Kidney (tissue), 14 donors: ENCODE measurements around the gene DNAJC1. TPM values are rescaled to one million over a fixed set of nuclear protein-coding genes. Genes with fewer than 3 reads are reported as not detected.

Experiments
- DNase-seq, 5 donors: peaks; one replicate each; pipeline ENCODE4 v3.0.0-alpha.2; 2013 to 2020
- FAIRE-seq: peaks from 2 replicates; lab custom pipeline; 2012; peaks lifted over from hg19 to GRCh38; lab: Jason Lieb, UNC
- H3K27ac ChIP-seq, 2 donors: one replicate each; pipeline ENCODE4 v1.7.0; 2013; ENCODE audit warnings: low read depth in 2 of 2, low read length in 2 of 2, inconsistent platforms in 1 of 2
- H3K27me3 ChIP-seq: one replicate; pipeline ENCODE4 v1.7.1; 2013; ENCODE audit warnings: low read length, inconsistent platforms; ENCODE audit not compliant: control insufficient read depth, insufficient read depth
- H3K36me3 ChIP-seq, 3 donors: one replicate each; pipeline versions ENCODE4 v1.7.0 to v1.7.1; 2013; ENCODE audit warnings: low read length in 3 of 3, control low read depth in 1 of 3, inconsistent platforms in 1 of 3; ENCODE audit not compliant: insufficient read depth in 3 of 3, control insufficient read depth in 2 of 3
- H3K4me1 ChIP-seq, 3 donors: one replicate each; pipeline versions ENCODE4 v1.7.0 to v1.7.1; 2013; ENCODE audit warnings: low read length in 3 of 3, inconsistent platforms in 1 of 3, low read depth in 1 of 3; ENCODE audit not compliant: control insufficient read depth in 2 of 3, insufficient read depth in 2 of 3
- H3K4me3 ChIP-seq, 3 donors: one replicate each; pipeline versions ENCODE4 v1.7.0 to v1.8.1; 2013; ENCODE audit warnings: low read length in 3 of 3, control low read depth in 1 of 3, inconsistent platforms in 1 of 3
- H3K9ac ChIP-seq, 3 donors: one replicate each; pipeline versions ENCODE4 v1.7.0 to v1.7.1; 2013; ENCODE audit warnings: low read length in 3 of 3, control low read depth in 1 of 3, inconsistent platforms in 1 of 3
- H3K9me3 ChIP-seq, 3 donors: one replicate each; pipeline versions ENCODE4 v1.7.0 to v1.7.1; 2013; ENCODE audit warnings: low read length in 3 of 3, control low read depth in 1 of 3, inconsistent platforms in 1 of 3; ENCODE audit not compliant: control insufficient read depth in 2 of 3, insufficient read depth in 1 of 3
- intact Hi-C: fragments of 100-400 bp; cut with DNase I; formaldehyde crosslinking; loops from one replicate; pipeline ENCODE4 v1.11.1; 2022
- polyA plus RNA-seq: library from polyadenylated mRNA; stranded (reverse); fragments of 350-450 nt; fragmentation: Illumina TruSeq; extraction: RNeasy Lipid Tissue Mini Kit (QIAGEN cat#74804); gene quantifications from one replicate; pipeline ENCODE4 v1.2.3, GENCODE V29; 2014; ENCODE audit warnings: low read depth, low replicate concordance; ENCODE audit not compliant: insufficient read depth
- total RNA-seq: library from RNA; stranded (reverse); fragmentation: NEBNext Ultra II Directional; extraction: Animal tissue kit (Norgen Biotek cat#: 25700); gene quantifications from one replicate; pipeline ENCODE4 v1.2.1, GENCODE V29; 2021
- TF ChIP-seq, protein P1 (sequence below): IDR thresholded peaks from 3 replicates; pipeline ENCODE4 v1.5.1; 2012; ENCODE audit warnings: mild to moderate bottlenecking, moderate library complexity, borderline replicate concordance; ENCODE audit not compliant: insufficient read depth; ENCODE audit errors: extremely low read depth
- donor health status: control.
- donor health status: control.
- donor health status: control.
- donor health status: control.
- donor health status: control.
- donor health status: DM: yes; HTN: yes; CAD: no.
- donor health status: Normal renal cell carcinoma (clear cell type).

Gene DNAJC1
- total and polyA plus RNA-seq, 2 donors from 2014 or later = 33.4 to 34.8 TPM

DNA sequence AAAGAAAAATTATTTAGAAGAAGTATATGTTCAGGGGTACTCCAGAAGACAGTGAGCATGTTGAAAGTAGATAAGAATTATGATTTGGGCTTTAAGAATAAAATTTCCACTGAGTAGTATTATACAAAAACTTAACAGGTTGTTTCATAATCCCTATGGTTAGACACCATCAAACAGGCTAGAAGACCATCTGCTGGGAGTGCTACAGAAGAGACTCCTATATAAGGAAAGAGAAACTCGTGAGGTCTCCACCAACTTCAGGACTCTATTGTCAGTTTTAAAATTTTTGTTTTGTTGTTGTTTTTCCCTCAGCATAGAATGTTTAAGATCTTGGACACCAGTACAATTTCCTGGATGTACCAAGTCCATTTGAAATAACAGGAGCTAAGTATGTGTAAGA is 13.1 kb downstream of the DNAJC1 start:
- TF ChIP-seq, protein P1, sequence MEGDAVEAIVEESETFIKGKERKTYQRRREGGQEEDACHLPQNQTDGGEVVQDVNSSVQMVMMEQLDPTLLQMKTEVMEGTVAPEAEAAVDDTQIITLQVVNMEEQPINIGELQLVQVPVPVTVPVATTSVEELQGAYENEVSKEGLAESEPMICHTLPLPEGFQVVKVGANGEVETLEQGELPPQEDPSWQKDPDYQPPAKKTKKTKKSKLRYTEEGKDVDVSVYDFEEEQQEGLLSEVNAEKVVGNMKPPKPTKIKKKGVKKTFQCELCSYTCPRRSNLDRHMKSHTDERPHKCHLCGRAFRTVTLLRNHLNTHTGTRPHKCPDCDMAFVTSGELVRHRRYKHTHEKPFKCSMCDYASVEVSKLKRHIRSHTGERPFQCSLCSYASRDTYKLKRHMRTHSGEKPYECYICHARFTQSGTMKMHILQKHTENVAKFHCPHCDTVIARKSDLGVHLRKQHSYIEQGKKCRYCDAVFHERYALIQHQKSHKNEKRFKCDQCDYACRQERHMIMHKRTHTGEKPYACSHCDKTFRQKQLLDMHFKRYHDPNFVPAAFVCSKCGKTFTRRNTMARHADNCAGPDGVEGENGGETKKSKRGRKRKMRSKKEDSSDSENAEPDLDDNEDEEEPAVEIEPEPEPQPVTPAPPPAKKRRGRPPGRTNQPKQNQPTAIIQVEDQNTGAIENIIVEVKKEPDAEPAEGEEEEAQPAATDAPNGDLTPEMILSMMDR = no peak
- no peak overlapping the region for H3K27ac ChIP-seq
- intact Hi-C loops = no loop called here

DNA sequence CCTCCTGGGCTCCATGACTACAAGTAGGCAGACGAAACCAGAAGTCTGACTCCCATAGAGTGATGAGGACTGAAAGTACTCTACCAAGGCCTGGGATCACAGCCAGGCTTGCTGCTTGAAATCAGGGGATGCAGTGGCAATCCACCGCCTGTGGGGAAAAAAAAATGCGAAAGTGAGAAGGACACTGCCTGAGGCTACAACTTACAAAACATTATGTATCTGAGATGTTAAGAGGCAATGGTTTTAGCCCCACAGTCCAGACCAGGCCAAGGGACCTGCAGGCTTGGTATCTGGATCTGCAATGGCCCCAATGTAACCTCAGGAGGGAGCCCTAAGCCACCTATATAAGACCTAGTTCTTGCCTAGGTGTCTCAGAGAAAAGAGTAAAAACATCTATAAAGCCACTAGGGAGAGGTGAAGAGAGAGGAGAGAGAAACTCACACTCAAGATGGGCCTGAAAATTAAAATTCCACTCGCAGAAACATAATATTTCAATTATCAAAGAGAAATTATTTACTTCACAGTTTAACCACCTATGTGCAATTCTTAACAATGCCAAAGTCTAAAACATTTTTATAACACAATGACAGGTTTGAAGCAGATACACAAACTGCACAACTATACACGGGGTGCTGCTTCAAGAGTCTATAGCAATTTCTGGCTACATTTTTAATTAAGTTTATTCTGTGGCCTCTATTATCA is 13.9 kb downstream of the DNAJC1 start:
- intact Hi-C loops = no loop called here
- no peak overlapping the region for H3K27ac ChIP-seq
- H3K9ac ChIP-seq = no peak overlapping the region

More for the DNA sequence above, 13.1 kb downstream of the DNAJC1 start:
- H3K4me3 ChIP-seq = no peak overlapping the region
- H3K9me3 ChIP-seq = no peaks in the 10 kb centered on the region
- no peaks in the 10 kb centered on the region for H3K36me3 ChIP-seq
- FAIRE-seq (no peak), DNase-seq (no peak)
- no peaks in the 10 kb centered on the region for H3K27me3 ChIP-seq
- no peak overlapping the region for H3K9ac ChIP-seq
- peaks cover 0 to 3% (median 0%) of the 10 kb centered on the region in 3 donors for H3K4me1 ChIP-seq

DNA sequence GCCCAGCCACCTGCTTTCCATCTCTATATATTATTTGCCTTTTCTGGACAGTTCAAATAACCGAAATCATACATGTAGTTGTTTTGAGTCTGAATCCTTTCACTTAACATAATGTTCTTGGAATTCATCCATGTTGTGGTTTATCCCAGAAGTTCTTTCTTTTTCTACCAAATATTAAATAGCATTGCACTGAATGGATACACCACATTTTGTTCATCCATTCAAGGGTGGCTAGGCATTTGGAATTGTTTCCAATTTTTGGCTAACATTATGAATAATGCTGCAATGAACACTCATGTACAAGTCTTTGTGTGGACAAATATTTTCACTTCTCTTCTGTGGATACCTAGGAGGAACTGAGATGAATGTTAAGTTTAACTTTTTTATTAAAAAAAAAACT is 18.0 kb downstream of the DNAJC1 start:
- intact Hi-C loops = no loop called here
- H3K4me3 ChIP-seq = no peak overlapping the region
- no peak for FAIRE-seq

More for the DNA sequence above, 13.9 kb downstream of the DNAJC1 start:
- Histone ChIP-seq H3K4me1 (peaks cover 0 to 3% (median 0%) of the 10 kb centered on the region in 3 donors), H3K4me3 (no peak overlapping the region), H3K27me3 (no peaks in the 10 kb centered on the region), H3K9me3 (no peaks in the 10 kb centered on the region), H3K36me3 (no peaks in the 10 kb centered on the region)
- FAIRE-seq (peak; percentile 3), DNase-seq (peak; percentile 59 to 80 (median 67))
- TF ChIP-seq, protein P1 = peak; percentile 43

More for the DNA sequence above, 18.0 kb downstream of the DNAJC1 start:
- TF ChIP-seq, protein P1 = no peak
- no peak overlapping the region for H3K27ac ChIP-seq
- H3K36me3 ChIP-seq = no peaks in the 10 kb centered on the region
- no peaks in the 10 kb centered on the region for H3K9me3 ChIP-seq
- H3K4me1 ChIP-seq = peaks cover 0 to 4% (median 3%) of the 10 kb centered on the region in 3 donors
- DNase-seq = no peak
- H3K9ac ChIP-seq = no peak overlapping the region
- H3K27me3 ChIP-seq = no peaks in the 10 kb centered on the region
